H9 (cell line): ENCODE results near the gene NEUROG3. TPM values are rescaled to one million over a fixed set of nuclear protein-coding genes. Genes with fewer than 3 reads are reported as not detected.

Experiments used
- DNase-seq: peaks from one replicate; pipeline ENCODE4 v3.0.0-alpha.2; 2017
- H2AFZ ChIP-seq: one replicate; pipeline ENCODE4 v1.6.1; 2013; ENCODE audit warnings: mild to moderate bottlenecking, low read length, control low read depth, moderate library complexity
- H2AK5ac ChIP-seq: 2 replicates; pipeline ENCODE4 v1.6.1; 2013; ENCODE audit warnings: low read length, control low read depth, mixed read lengths; ENCODE audit not compliant: insufficient read length
- H2BK120ac ChIP-seq: one replicate; pipeline ENCODE4 v1.6.1; 2013; ENCODE audit warnings: low read depth, mild to moderate bottlenecking, low read length, control low read depth, inconsistent platforms; ENCODE audit not compliant: poor library complexity, severe bottlenecking
- H2BK12ac ChIP-seq: 2 replicates; pipeline ENCODE4 v1.6.1; 2013; ENCODE audit warnings: low read length, control low read depth, mixed read lengths, low read depth; ENCODE audit not compliant: insufficient read length
- H2BK15ac ChIP-seq: 2 replicates; pipeline ENCODE4 v1.6.1; 2013; ENCODE audit warnings: low read depth, low read length, control low read depth
- H2BK20ac ChIP-seq: one replicate; pipeline ENCODE4 v1.6.1; 2013; ENCODE audit warnings: low read depth, mild to moderate bottlenecking, low read length, control low read depth, inconsistent platforms; ENCODE audit not compliant: poor library complexity, severe bottlenecking
- H2BK5ac ChIP-seq: 2 replicates; pipeline ENCODE4 v1.6.1; 2013; ENCODE audit warnings: low read length, control low read depth, mixed read lengths; ENCODE audit not compliant: insufficient read length
- H3K14ac ChIP-seq: 2 replicates; pipeline ENCODE4 v1.6.1; 2013; ENCODE audit warnings: low read length, control low read depth; ENCODE audit not compliant: insufficient read depth
- H3K18ac ChIP-seq: 2 replicates; pipeline ENCODE4 v1.6.1; 2013; ENCODE audit warnings: low read depth, mild to moderate bottlenecking, mixed read lengths, low read length, control low read depth; ENCODE audit not compliant: insufficient read length
- H3K23ac ChIP-seq: 2 replicates; pipeline ENCODE4 v1.6.1; 2013; ENCODE audit warnings: low read length, control low read depth, mixed read lengths, low read depth; ENCODE audit not compliant: insufficient read length
- H3K23me2 ChIP-seq: 2 replicates; pipeline ENCODE4 v1.6.1; 2013; ENCODE audit warnings: low read depth, mild to moderate bottlenecking, mixed read lengths, low read length, control low read depth; ENCODE audit not compliant: insufficient read length, poor library complexity, severe bottlenecking
- H3K27ac ChIP-seq: 2 replicates; pipeline ENCODE4 v1.5.1; 2013; ENCODE audit warnings: low read length, control low read depth, mixed read lengths, low read depth; ENCODE audit not compliant: insufficient read length
- H3K27me3 ChIP-seq: 2 replicates; pipeline ENCODE4 v1.6.1; 2013; ENCODE audit warnings: low read length, control low read depth, inconsistent platforms; ENCODE audit not compliant: insufficient read depth
- H3K4ac ChIP-seq: 2 replicates; pipeline ENCODE4 v1.6.1; 2013; ENCODE audit warnings: low read depth, mild to moderate bottlenecking, control low read depth, inconsistent platforms, low read length, moderate library complexity
- H3K4me1 ChIP-seq: 2 replicates; pipeline ENCODE4 v1.6.1; 2013; ENCODE audit warnings: low read length, control low read depth, inconsistent platforms; ENCODE audit not compliant: insufficient read depth
- H3K4me2 ChIP-seq: 2 replicates; pipeline ENCODE4 v1.6.1; 2013; ENCODE audit warnings: low read length, control low read depth, mixed read lengths; ENCODE audit not compliant: insufficient read length, insufficient read depth
- H3K56ac ChIP-seq: 2 replicates; pipeline ENCODE4 v1.6.1; 2013; ENCODE audit warnings: low read depth, mild to moderate bottlenecking, mixed read lengths, low read length, control low read depth; ENCODE audit not compliant: insufficient read length
- H3K79me1 ChIP-seq: 2 replicates; pipeline ENCODE4 v1.6.1; 2013; ENCODE audit warnings: low read depth, mild to moderate bottlenecking, moderate library complexity, low read length, control low read depth, inconsistent platforms; ENCODE audit not compliant: insufficient read depth, poor library complexity, severe bottlenecking
- H3K79me2 ChIP-seq: 2 replicates; pipeline ENCODE4 v1.6.1; 2013; ENCODE audit warnings: low read length, control low read depth, inconsistent platforms; ENCODE audit not compliant: insufficient read depth
- H3K9ac ChIP-seq: 2 replicates; pipeline ENCODE4 v1.6.1; 2013; ENCODE audit warnings: low read length, control low read depth, mixed read lengths; ENCODE audit not compliant: insufficient read length; ENCODE audit errors: extremely low read depth
- H3K9me3 ChIP-seq: one replicate; pipeline ENCODE4 v1.6.1; 2013; ENCODE audit warnings: low read depth, low read length, inconsistent platforms; ENCODE audit not compliant: control insufficient read depth
- H3T11ph ChIP-seq: one replicate; pipeline ENCODE4 v1.6.1; 2013; ENCODE audit warnings: mild to moderate bottlenecking, low read length, control low read depth, inconsistent platforms
- H4K20me1 ChIP-seq: one replicate; pipeline ENCODE4 v1.6.1; 2013; ENCODE audit not compliant: control insufficient read depth, insufficient read length, insufficient read depth
- H4K5ac ChIP-seq: 2 replicates; pipeline ENCODE4 v1.6.1; 2013; ENCODE audit warnings: low read depth, mild to moderate bottlenecking, mixed read lengths, low read length, control low read depth; ENCODE audit not compliant: insufficient read length
- H4K8ac ChIP-seq: replicated peaks from 2 replicates; pipeline ENCODE4 v1.6.1; 2013; ENCODE audit warnings: low read length, control low read depth, mixed read lengths, low read depth; ENCODE audit not compliant: insufficient read length
- H4K91ac ChIP-seq: 2 replicates; pipeline ENCODE4 v1.6.1; 2013; ENCODE audit warnings: low read depth, mild to moderate bottlenecking, moderate library complexity, mixed read lengths, low read length, control low read depth; ENCODE audit not compliant: insufficient read length
- H3K27ac Mint-ChIP-seq, 3 experiments: 2 replicates in 2 of 3; 3 replicates in 1 of 3; pipeline ENCODE4 v1.8.0; 2020 to 2021; ENCODE audit warnings: mixed read lengths in 3 of 3, mild to moderate bottlenecking in 1 of 3, moderate library complexity in 1 of 3
- H3K27me3 Mint-ChIP-seq: 2 replicates; pipeline ENCODE4 v1.8.0; 2021; ENCODE audit warnings: low read depth, mild to moderate bottlenecking, moderate library complexity, mixed read lengths
- H3K36me3 Mint-ChIP-seq, 3 experiments: 2 replicates in 2 of 3; 3 replicates in 1 of 3; pipeline ENCODE4 v1.8.0; 2020 to 2021; ENCODE audit warnings: low read depth in 3 of 3, mixed read lengths in 3 of 3; ENCODE audit not compliant: insufficient read depth in 1 of 3
- H3K4me1 Mint-ChIP-seq, 2 experiments: 2 replicates each; pipeline ENCODE4 v1.8.0; 2020; ENCODE audit warnings: mixed read lengths in 2 of 2
- H3K4me3 Mint-ChIP-seq, 2 experiments: 2 replicates in 1 of 2; 3 replicates in 1 of 2; pipeline ENCODE4 v1.8.0; 2020 to 2021; ENCODE audit warnings: mild to moderate bottlenecking in 2 of 2, mixed read lengths in 2 of 2, moderate library complexity in 1 of 2
- H3K9me3 Mint-ChIP-seq, 2 experiments: 2 replicates in 1 of 2; 3 replicates in 1 of 2; pipeline ENCODE4 v1.8.0; 2020; ENCODE audit warnings: mild to moderate bottlenecking in 2 of 2, mixed read lengths in 2 of 2, moderate library complexity in 1 of 2
- CTCF ChIP-seq: fragments of 200-600 bp; sonication (generic); conservative IDR thresholded peaks from 3 replicates; pipeline ENCODE4 v1.8.0; 2021; ENCODE audit warnings: antibody characterized with exemption, mild to moderate bottlenecking
- WGBS: extraction: QIAGEN DNeasy Blood & Tissue Kit; methylation state at CpG from one replicate; pipeline ENCODE4 v1.1.7; 2013; ENCODE audit warnings: missing lambda C conversion rate, low lambda C conversion rate, mixed read lengths; ENCODE audit not compliant: insufficient read length; ENCODE audit errors: extremely low coverage; 5-methylcytosine and 5-hydroxymethylcytosine counted together
- total RNA-seq: library from RNA; stranded (reverse); gene quantifications from 2 replicates; pipeline ENCODE4 v1.2.1, GENCODE V29; 2021

NEUROG3 gene
- total RNA-seq, 1 experiment from 2014 or later = not detected

DNA sequence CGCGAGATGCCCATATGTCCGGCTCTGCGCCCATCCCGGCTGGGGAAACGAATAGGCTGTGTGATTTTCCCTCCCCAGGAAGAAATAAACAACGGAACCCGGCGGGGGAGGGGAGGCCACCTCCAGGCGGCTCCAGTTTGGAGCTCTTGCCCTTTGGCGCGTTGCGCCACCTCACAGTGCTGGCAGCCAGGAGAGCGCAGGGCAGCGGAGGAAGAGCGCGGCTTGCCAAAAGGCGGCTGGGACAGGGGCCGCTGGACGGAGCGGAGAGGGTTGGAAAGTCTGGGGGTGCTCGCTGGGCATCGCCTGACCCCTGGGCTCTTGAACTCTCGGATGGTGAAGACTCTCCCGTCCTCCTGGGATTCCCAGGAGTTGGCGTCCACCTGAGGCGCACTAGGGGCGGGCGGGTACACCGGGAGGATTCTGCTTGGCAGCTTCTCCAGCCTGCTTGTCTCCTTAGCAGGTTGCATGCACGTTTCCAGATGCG lies 5.3 kb upstream of the NEUROG3 start:
- peak; percentile 56 for DNase-seq
- H2BK20ac ChIP-seq = no peak overlapping the region
- no peaks in the 10 kb centered on the region for H3K79me1 ChIP-seq
- H3K23ac ChIP-seq = no peak overlapping the region
- peaks cover 0 to 6% of the 10 kb centered on the region in 2 experiments; a peak in 4 of 5 replicates for H3K9me3 Mint-ChIP-seq
- H3K4ac ChIP-seq = no peak overlapping the region
- H3K4me2 ChIP-seq = peak overlapping the region; percentile 59
- H4K91ac ChIP-seq = no peak overlapping the region
- H3K9me3 ChIP-seq = no peaks in the 10 kb centered on the region
- H4K5ac ChIP-seq = no peak overlapping the region
- peaks cover 26% of the 10 kb centered on the region for H3K23me2 ChIP-seq
- no peak overlapping the region for H2BK5ac ChIP-seq
- H3K4me3 Mint-ChIP-seq = peak overlapping the region; percentile 21 to 81
- TF ChIP-seq CTCF = no peak
- no peaks in the 10 kb centered on the region for H3K36me3 Mint-ChIP-seq
- no peaks in the 10 kb centered on the region for H3K79me2 ChIP-seq
- no peaks in the 10 kb centered on the region; the same call in 1 of the 2 replicates for H3K27me3 Mint-ChIP-seq
- H3K9ac ChIP-seq = no peak overlapping the region
- no peak overlapping the region for H2BK120ac ChIP-seq
- H2AK5ac ChIP-seq = no peak overlapping the region
- peaks cover 8% of the 10 kb centered on the region for H3K4me1 ChIP-seq
- no peak overlapping the region for H4K8ac ChIP-seq
- peaks cover 75% of the 10 kb centered on the region for H3K27me3 ChIP-seq
- no peak overlapping the region for H3K27ac ChIP-seq
- H3K14ac ChIP-seq = no peak overlapping the region
- no CpG with 5 or more reads among the region's 32 CpGs for WGBS
- H3K27ac Mint-ChIP-seq = no peak overlapping the region
- no peak overlapping the region for H2BK12ac ChIP-seq
- H2BK15ac ChIP-seq = no peak overlapping the region
- H3T11ph ChIP-seq = no peak overlapping the region
- peaks cover 33 to 56% of the 10 kb centered on the region in 2 experiments for H3K4me1 Mint-ChIP-seq
- no peak overlapping the region for H3K56ac ChIP-seq
- no peak overlapping the region for H3K18ac ChIP-seq
- H2AFZ ChIP-seq = no peak overlapping the region
- H4K20me1 ChIP-seq = peaks cover 3% of the 10 kb centered on the region
